ENCODE data around the gene PIF1. TPM values are rescaled to one million over a fixed set of nuclear protein-coding genes. Genes with fewer than 3 reads are reported as not detected.

Gene PIF1
- total and polyA plus RNA-seq, 8 donors, result 0.46 to 58.8 (median 2.4) TPM

DNA sequence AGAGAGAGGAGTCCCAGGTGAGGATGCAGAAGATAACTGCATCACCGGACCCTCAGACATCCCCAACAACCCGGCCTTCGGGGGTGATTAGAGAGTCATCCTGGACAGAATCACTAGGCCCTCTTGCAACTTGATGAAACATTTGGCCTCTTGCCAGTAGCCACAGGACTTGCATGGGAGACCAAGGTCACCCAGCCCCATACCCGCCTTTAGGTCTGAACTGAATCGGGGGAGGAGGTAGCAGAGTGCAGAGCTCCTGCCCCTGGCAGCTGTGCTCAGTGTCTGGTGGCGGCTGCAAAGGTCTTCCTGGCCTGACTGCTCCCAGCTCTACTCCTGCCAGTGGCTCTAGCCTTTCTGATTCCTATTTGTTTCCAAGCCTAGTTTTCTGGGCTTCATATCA is 12.4 kb downstream of the PIF1 start:
- no peak for TF ChIP-seq POLR2AphosphoS5 (IDR thresholded peaks at IDR 0.05)
- no peak for TF ChIP-seq POLR2A (IDR thresholded peaks at IDR 0.05)
- TF ChIP-seq CTCF (IDR thresholded peaks at IDR 0.05), result no peak
- TF ChIP-seq EP300 (IDR thresholded peaks at IDR 0.05), result no peak
- 53 to 75% (median 61%) methylated on average over 6 of the region's 6 CpGs for WGBS, 5 donors
- intact Hi-C loops (cut with DNase I; ENCODE audit: low total_unique reads), result no loop called here
- no peak for DNase-seq
- Histone ChIP-seq H3K36me3 (peaks cover 0 to 4% (median 0%) of the 10 kb centered on the region in 4 donors), H3K27me3 (no peaks in the 10 kb centered on the region), H3K9me3 (no peaks in the 10 kb centered on the region), H3K4me3 (no peak overlapping the region), H3K4me1 (peaks cover 0 to 16% (median 5%) of the 10 kb centered on the region in 4 donors), H3K27ac (no peak overlapping the region)

DNA sequence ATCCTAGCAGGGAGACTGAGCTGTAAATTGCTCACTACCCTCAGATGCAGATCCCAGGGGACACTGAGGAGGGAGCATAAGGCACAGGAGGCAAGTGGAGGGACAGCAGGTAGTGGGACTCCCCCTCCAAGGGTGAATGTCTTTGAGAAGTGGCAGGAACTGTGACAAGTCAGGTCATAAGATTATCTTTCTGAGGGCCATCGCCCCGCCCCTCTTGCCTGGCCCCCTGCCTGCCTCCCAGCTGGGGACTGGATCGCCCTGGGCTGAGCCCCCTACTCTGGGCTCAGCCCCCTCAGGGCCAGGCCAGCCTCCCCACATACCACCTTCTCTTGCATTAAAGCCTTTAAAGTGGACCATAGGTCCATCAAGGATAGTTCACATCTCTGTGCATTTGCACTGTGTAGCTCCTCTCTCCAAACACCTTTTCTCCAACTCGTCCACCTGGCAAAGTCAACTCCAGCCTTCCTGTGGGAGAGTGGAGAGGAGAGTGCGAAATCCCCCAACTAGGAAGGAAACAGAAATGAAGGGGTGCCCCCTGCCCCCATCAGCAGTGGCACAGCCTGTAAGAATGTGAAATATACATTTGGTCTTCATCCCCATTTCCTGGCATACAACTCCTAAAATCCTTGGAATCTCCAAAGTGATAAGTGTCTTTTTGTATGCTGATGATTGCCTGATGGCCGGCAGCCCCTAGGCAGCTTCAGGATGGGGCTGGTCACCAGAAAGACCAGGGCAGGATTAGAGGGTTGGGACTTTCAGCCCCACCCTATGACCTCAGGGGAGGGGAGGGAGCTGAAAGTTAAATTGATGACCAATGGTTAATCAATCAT is 14.7 kb downstream of the PIF1 start:
- Histone ChIP-seq H3K36me3 (no peaks in the 10 kb centered on the region), H3K4me1 (peaks cover 0 to 17% (median 8%) of the 10 kb centered on the region in 4 donors), H3K4me3 (no peak overlapping the region), H3K9me3 (no peaks in the 10 kb centered on the region), H3K27me3 (no peaks in the 10 kb centered on the region), H3K27ac (peak overlapping the region in 2 of 5 donors; percentile 29 to 34)
- TF ChIP-seq CTCF (IDR thresholded peaks at IDR 0.05) (no peak), EP300 (IDR thresholded peaks at IDR 0.05) (no peak), POLR2A (IDR thresholded peaks at IDR 0.05) (no peak), POLR2AphosphoS5 (IDR thresholded peaks at IDR 0.05) (no peak)
- intact Hi-C loops (cut with DNase I; ENCODE audit: low total_unique reads), result no loop called here
- 69 to 79% (median 74%) methylated on average over 6 of the region's 6 CpGs for WGBS, 5 donors
- DNase-seq, result no peak

- Histone ChIP-seq H3K27me3 (no peaks in the 10 kb centered on the region), H3K4me1 (peaks cover 0 to 17% (median 8%) of the 10 kb centered on the region in 4 donors), H3K36me3 (no peaks in the 10 kb centered on the region), H3K4me3 (no peak overlapping the region), H3K27ac (peak overlapping the region in 2 of 5 donors; percentile 29 to 85), H3K9me3 (no peaks in the 10 kb centered on the region)
- intact Hi-C loops (cut with DNase I; ENCODE audit: low total_unique reads), result loop anchor here (5.0 kb wide), 1 partner anchor 73 kb away; no protein-coding TSS in a partner anchor
- TF ChIP-seq CTCF (IDR thresholded peaks at IDR 0.05) (peak in 5 of 7 experiments; percentile 75 to 94 (median 87)), EP300 (IDR thresholded peaks at IDR 0.05) (no peak), POLR2AphosphoS5 (IDR thresholded peaks at IDR 0.05) (peak in 1 of 3 donors; percentile 38)
- 29 to 33% (median 31%) methylated on average over 14 of the region's 14 CpGs for WGBS, 5 donors
- DNase-seq, result peak; percentile 84 to 91
These were observed 15.6 kb downstream of the PIF1 start for GRCh38 chr15:64809649-64810496.

GRCh38 chr15:64808785-64809453 is 16.5 kb downstream of the PIF1 start:
- WGBS, 5 donors, result 68 to 73% (median 72%) methylated on average over 9 to 10 of the region's 10 CpGs
- DNase-seq, result no peak
- no peaks in the 10 kb centered on the region for H3K27me3 ChIP-seq
- intact Hi-C loops (cut with DNase I; ENCODE audit: low total_unique reads), result loop anchor here (5.0 kb wide), 1 partner anchor 72 kb away; no protein-coding TSS in a partner anchor
- no peaks in the 10 kb centered on the region for H3K36me3 ChIP-seq
- peak overlapping the region in 2 of 5 donors; percentile 66 to 85 for H3K27ac ChIP-seq
- no peak for TF ChIP-seq EP300 (IDR thresholded peaks at IDR 0.05)
- TF ChIP-seq POLR2A (IDR thresholded peaks at IDR 0.05), result no peak
- no peak for TF ChIP-seq CTCF (IDR thresholded peaks at IDR 0.05)
- TF ChIP-seq POLR2AphosphoS5 (IDR thresholded peaks at IDR 0.05), result no peak
- H3K9me3 ChIP-seq, result no peaks in the 10 kb centered on the region
- peaks cover 0 to 21% (median 9%) of the 10 kb centered on the region in 4 donors for H3K4me1 ChIP-seq
- H3K4me3 ChIP-seq, result no peak overlapping the region
